Mesenchymal stem cell (in vitro differentiated cells and primary cell): ENCODE data around the gene PRMT7.

Experiments
- DNase-seq: peaks from one replicate; pipeline ENCODE4 v3.0.0-alpha.2; 2013
- H2AFZ ChIP-seq: one replicate; pipeline ENCODE4 v1.6.1; 2013; ENCODE audit warnings: low read depth, mild to moderate bottlenecking, control low read depth, inconsistent platforms, low read length, moderate library complexity
- H2AK5ac ChIP-seq: 2 replicates; pipeline ENCODE4 v1.6.1; 2013; ENCODE audit warnings: low read length, moderate library complexity, mild to moderate bottlenecking, inconsistent platforms; ENCODE audit not compliant: severe bottlenecking
- H2BK120ac ChIP-seq: one replicate; pipeline ENCODE4 v1.6.1; 2013; ENCODE audit warnings: low read depth, mild to moderate bottlenecking, inconsistent platforms, low read length, moderate library complexity
- H2BK12ac ChIP-seq, 2 experiments: one replicate each; pipeline ENCODE4 v1.6.1; 2013; ENCODE audit warnings: inconsistent platforms in 2 of 2, low read length in 2 of 2, mild to moderate bottlenecking in 2 of 2, moderate library complexity in 2 of 2, control low read depth in 1 of 2
- H2BK15ac ChIP-seq: one replicate; pipeline ENCODE4 v1.6.1; 2013; ENCODE audit warnings: mild to moderate bottlenecking, low read depth, inconsistent platforms; ENCODE audit not compliant: poor library complexity, severe bottlenecking
- H2BK5ac ChIP-seq: 2 replicates; pipeline ENCODE4 v1.6.1; 2013; ENCODE audit warnings: low read depth, mild to moderate bottlenecking, low read length, control low read depth, inconsistent platforms; ENCODE audit not compliant: poor library complexity, severe bottlenecking
- H3K14ac ChIP-seq, 2 experiments: one replicate each; pipeline ENCODE4 v1.6.1; 2013; ENCODE audit warnings: inconsistent platforms in 2 of 2, low read length in 2 of 2, control low read depth in 1 of 2, mild to moderate bottlenecking in 1 of 2, moderate library complexity in 1 of 2
- H3K18ac ChIP-seq, 2 experiments: one replicate each; pipeline ENCODE4 v1.6.1; 2013; ENCODE audit warnings: inconsistent platforms in 2 of 2, low read length in 2 of 2, control low read depth in 1 of 2, low read depth in 1 of 2, mild to moderate bottlenecking in 1 of 2
- H3K23ac ChIP-seq, 2 experiments: one replicate each; pipeline ENCODE4 v1.6.1; 2013; ENCODE audit warnings: inconsistent platforms in 2 of 2, low read length in 2 of 2, mild to moderate bottlenecking in 2 of 2, moderate library complexity in 2 of 2, control low read depth in 1 of 2
- H3K27ac ChIP-seq: 2 replicates; pipeline ENCODE4 v1.5.1; 2013; ENCODE audit warnings: mild to moderate bottlenecking, moderate library complexity, low read length, control low read depth, inconsistent platforms; ENCODE audit not compliant: poor library complexity, severe bottlenecking
- H3K27me3 ChIP-seq, 2 experiments: 2 replicates each; pipeline versions ENCODE4 v1.6.1 to v1.7.0; 2013; ENCODE audit warnings: low read length in 2 of 2, mild to moderate bottlenecking in 2 of 2, moderate library complexity in 2 of 2, control low read depth in 1 of 2, inconsistent platforms in 1 of 2; ENCODE audit not compliant: control insufficient read depth in 1 of 2, insufficient read depth in 1 of 2
- H3K36me3 ChIP-seq, 2 experiments: 2 replicates each; pipeline versions ENCODE4 v1.6.1 to v1.7.0; 2013; ENCODE audit warnings: low read length in 2 of 2, control low read depth in 1 of 2, inconsistent platforms in 1 of 2, low read depth in 1 of 2, mild to moderate bottlenecking in 1 of 2; ENCODE audit not compliant: insufficient read depth in 2 of 2, control insufficient read depth in 1 of 2
- H3K4ac ChIP-seq, 2 experiments: one replicate each; pipeline ENCODE4 v1.6.1; 2013; ENCODE audit warnings: inconsistent platforms in 2 of 2, low read length in 2 of 2, mild to moderate bottlenecking in 2 of 2, moderate library complexity in 2 of 2, control low read depth in 1 of 2, low read depth in 1 of 2
- H3K4me1 ChIP-seq: 2 replicates; pipeline ENCODE4 v1.6.1; 2013; ENCODE audit warnings: low read depth, low read length, control low read depth; ENCODE audit not compliant: control insufficient read depth, insufficient read depth
- H3K4me2 ChIP-seq: 2 replicates; pipeline ENCODE4 v1.6.1; 2013; ENCODE audit warnings: low read length, mild to moderate bottlenecking, inconsistent platforms; ENCODE audit not compliant: poor library complexity, severe bottlenecking
- H3K4me3 ChIP-seq, 2 experiments: 2 replicates each; pipeline versions ENCODE4 v1.5.1 to v1.7.0; 2013; ENCODE audit warnings: low read length in 2 of 2, mild to moderate bottlenecking in 2 of 2, control low read depth in 1 of 2, low read depth in 1 of 2; ENCODE audit not compliant: insufficient read depth in 1 of 2
- H3K79me1 ChIP-seq: replicated peaks from 2 replicates; pipeline ENCODE4 v1.6.1; 2013; ENCODE audit warnings: mild to moderate bottlenecking, control low read depth, low read length, inconsistent platforms; ENCODE audit not compliant: poor library complexity, severe bottlenecking
- H3K9ac ChIP-seq: 2 replicates; pipeline ENCODE4 v1.7.0; 2013; ENCODE audit warnings: mild to moderate bottlenecking, low read length, moderate library complexity
- H3K9me3 ChIP-seq: 2 replicates; pipeline ENCODE4 v1.7.0; 2013; ENCODE audit warnings: mild to moderate bottlenecking, low read length; ENCODE audit not compliant: control insufficient read depth
- H4K8ac ChIP-seq: one replicate; pipeline ENCODE4 v1.6.1; 2013; ENCODE audit warnings: inconsistent platforms, mild to moderate bottlenecking, low read length, moderate library complexity
- H4K91ac ChIP-seq: one replicate; pipeline ENCODE4 v1.6.1; 2013; ENCODE audit warnings: mild to moderate bottlenecking, low read length, inconsistent platforms
- WGBS: methylation state at CpG from one replicate; pipeline ENCODE4 v1.1.7; 2013; ENCODE audit warnings: mixed read lengths; 5-methylcytosine and 5-hydroxymethylcytosine counted together

Gene PRMT7

GRCh38 chr16:68371276-68371651 is 60.4 kb downstream of the PRMT7 start:
- H3K4me1 ChIP-seq, result peaks cover 7% of the 10 kb centered on the region
- WGBS, result 96% methylated on average over 27 of the region's 27 CpGs
- no peak overlapping the region for H2BK15ac ChIP-seq
- H3K36me3 ChIP-seq, result no peaks in the 10 kb centered on the region
- no peak overlapping the region for H3K14ac ChIP-seq
- H2BK12ac ChIP-seq, result no peak overlapping the region
- no peak overlapping the region for H3K4me3 ChIP-seq
- no peak overlapping the region for H3K4ac ChIP-seq
- no peak for DNase-seq
- peaks cover 31 to 67% of the 10 kb centered on the region in 2 experiments for H3K27me3 ChIP-seq
- no peak overlapping the region for H3K9ac ChIP-seq
- H4K8ac ChIP-seq, result no peak overlapping the region
- H3K9me3 ChIP-seq, result no peaks in the 10 kb centered on the region
- H3K23ac ChIP-seq, result no peak overlapping the region
- no peak overlapping the region for H2AFZ ChIP-seq
- H3K27ac ChIP-seq, result no peak overlapping the region
- H4K91ac ChIP-seq, result no peak overlapping the region
- H2BK5ac ChIP-seq, result no peak overlapping the region
- H3K4me2 ChIP-seq, result no peak overlapping the region
- no peak overlapping the region for H3K18ac ChIP-seq
- H2AK5ac ChIP-seq, result no peak overlapping the region
- no peak overlapping the region for H2BK120ac ChIP-seq
- H3K79me1 ChIP-seq, result no peaks in the 10 kb centered on the region

DNA sequence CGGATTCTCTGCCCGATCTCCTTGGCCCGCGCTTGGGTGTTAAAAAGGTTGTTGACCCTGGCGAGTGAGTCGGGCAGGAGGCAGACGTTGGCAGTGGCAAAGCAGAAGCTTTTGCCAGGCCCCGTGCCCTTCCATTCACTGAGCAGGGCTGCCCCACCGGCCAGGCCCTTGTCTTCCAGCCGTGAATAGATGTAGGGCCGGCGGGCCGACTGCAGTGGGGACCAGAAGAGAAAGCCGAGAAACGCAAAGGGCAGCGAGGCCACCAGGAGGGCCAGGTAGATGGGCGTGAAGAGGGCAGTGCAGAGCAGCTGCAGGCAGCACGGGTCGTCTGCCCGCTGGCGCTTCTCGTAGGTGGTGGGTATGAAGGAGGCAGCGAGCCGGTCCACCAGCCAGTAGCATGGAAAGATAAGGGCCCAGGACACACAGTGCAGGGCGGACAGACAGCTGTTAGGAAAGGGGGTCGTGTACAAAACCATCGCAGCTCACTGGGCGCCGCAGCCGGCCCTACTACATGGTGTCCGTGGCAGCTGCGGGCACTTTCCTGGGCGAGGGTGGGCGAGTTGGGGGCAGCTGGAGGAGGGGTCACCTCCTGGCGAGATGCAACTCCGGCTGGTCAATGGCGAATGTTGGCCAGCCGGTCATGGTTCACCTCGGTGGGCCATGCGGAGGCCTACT is 61.0 kb downstream of the PRMT7 start:
- no peak overlapping the region for H3K4me3 ChIP-seq
- no peak overlapping the region for H3K18ac ChIP-seq
- no peak overlapping the region for H3K23ac ChIP-seq
- peaks cover 31 to 64% of the 10 kb centered on the region in 2 experiments for H3K27me3 ChIP-seq
- H2BK15ac ChIP-seq, result no peak overlapping the region
- no peak overlapping the region for H3K4ac ChIP-seq
- 93% methylated on average over 40 of the region's 40 CpGs for WGBS
- H2AK5ac ChIP-seq, result no peak overlapping the region
- H2AFZ ChIP-seq, result no peak overlapping the region
- H3K9ac ChIP-seq, result no peak overlapping the region
- H3K27ac ChIP-seq, result no peak overlapping the region
- DNase-seq, result no peak
- no peaks in the 10 kb centered on the region for H3K36me3 ChIP-seq
- no peak overlapping the region for H2BK12ac ChIP-seq
- peaks cover 7% of the 10 kb centered on the region for H3K4me1 ChIP-seq
- H3K14ac ChIP-seq, result no peak overlapping the region
- no peak overlapping the region for H4K91ac ChIP-seq
- H2BK120ac ChIP-seq, result no peak overlapping the region
- H3K4me2 ChIP-seq, result no peak overlapping the region
- no peaks in the 10 kb centered on the region for H3K79me1 ChIP-seq
- H4K8ac ChIP-seq, result no peak overlapping the region
- no peaks in the 10 kb centered on the region for H3K9me3 ChIP-seq
- no peak overlapping the region for H2BK5ac ChIP-seq

DNA sequence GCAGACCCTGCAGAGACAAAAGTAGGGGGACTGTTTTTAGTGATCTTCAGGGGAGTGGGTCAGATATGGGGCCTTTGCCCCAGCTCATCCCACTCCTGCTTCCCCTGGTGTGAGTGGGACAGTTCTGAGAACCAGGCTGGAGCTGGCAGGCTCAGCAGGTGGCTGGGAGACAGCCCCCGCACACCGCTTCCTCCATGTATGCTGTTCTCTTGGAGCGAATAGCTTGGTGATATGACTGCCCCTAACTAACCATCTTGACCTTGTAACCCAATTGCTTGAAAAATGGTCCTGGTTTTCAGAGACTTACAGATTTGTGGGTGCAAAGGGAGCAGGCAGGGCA is 61.5 kb downstream of the PRMT7 start:
- no peak overlapping the region for H2AFZ ChIP-seq
- no peak overlapping the region for H2AK5ac ChIP-seq
- 100% methylated on average over 1 of the region's 3 CpGs for WGBS

DNA sequence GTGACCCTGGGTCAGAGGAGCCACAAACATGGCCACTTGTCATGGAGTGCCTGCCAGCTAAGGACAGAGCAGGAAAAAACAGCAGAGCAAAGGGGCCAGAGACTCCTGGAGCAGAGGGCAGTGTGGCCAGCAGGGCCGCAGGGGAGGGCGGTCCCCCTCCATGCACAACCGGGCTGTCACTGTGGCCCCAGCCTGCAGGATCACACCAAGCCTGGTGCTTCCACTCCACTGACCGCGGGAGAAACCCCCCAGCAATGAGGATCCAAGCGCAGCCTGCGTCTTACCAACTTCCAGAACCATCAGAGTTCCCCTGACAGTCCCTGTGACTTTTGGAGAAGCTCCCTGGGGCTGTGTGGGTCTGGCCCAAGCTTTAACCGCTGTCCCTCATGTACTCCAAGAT is 62.0 kb downstream of the PRMT7 start:
- no peak overlapping the region for H3K27ac ChIP-seq
- H4K91ac ChIP-seq, result no peak overlapping the region
- WGBS, result 86% methylated on average over 8 of the region's 8 CpGs
- no peaks in the 10 kb centered on the region for H3K9me3 ChIP-seq
- H2BK5ac ChIP-seq, result no peak overlapping the region
- H3K18ac ChIP-seq, result no peak overlapping the region
- H2AFZ ChIP-seq, result no peak overlapping the region
- H3K14ac ChIP-seq, result no peak overlapping the region
- peaks cover 32 to 58% of the 10 kb centered on the region in 2 experiments for H3K27me3 ChIP-seq
- H3K4me2 ChIP-seq, result no peak overlapping the region
- no peak overlapping the region for H2BK12ac ChIP-seq
- no peaks in the 10 kb centered on the region for H3K79me1 ChIP-seq
- no peak overlapping the region for H3K23ac ChIP-seq
- peaks cover 7% of the 10 kb centered on the region for H3K4me1 ChIP-seq
- no peak overlapping the region for H3K9ac ChIP-seq
- H2AK5ac ChIP-seq, result no peak overlapping the region
- no peaks in the 10 kb centered on the region for H3K36me3 ChIP-seq
- no peak for DNase-seq
- H3K4me3 ChIP-seq, result no peak overlapping the region
- H2BK15ac ChIP-seq, result no peak overlapping the region
- H3K4ac ChIP-seq, result no peak overlapping the region
- H4K8ac ChIP-seq, result no peak overlapping the region
- H2BK120ac ChIP-seq, result no peak overlapping the region

More for the DNA sequence above, 61.5 kb downstream of the PRMT7 start:
- H3K27me3 ChIP-seq, result peaks cover 31 to 63% of the 10 kb centered on the region in 2 experiments
- H4K8ac ChIP-seq, result no peak overlapping the region
- no peaks in the 10 kb centered on the region for H3K79me1 ChIP-seq
- H2BK120ac ChIP-seq, result no peak overlapping the region
- H3K9ac ChIP-seq, result no peak overlapping the region
- no peak overlapping the region for H4K91ac ChIP-seq
- H3K23ac ChIP-seq, result no peak overlapping the region
- no peak overlapping the region for H3K4ac ChIP-seq
- no peak overlapping the region for H3K18ac ChIP-seq
- no peak overlapping the region for H2BK5ac ChIP-seq
- no peak overlapping the region for H3K4me2 ChIP-seq
- no peak overlapping the region for H3K4me3 ChIP-seq
- H2BK15ac ChIP-seq, result no peak overlapping the region
- H3K9me3 ChIP-seq, result no peaks in the 10 kb centered on the region
- no peaks in the 10 kb centered on the region for H3K36me3 ChIP-seq
- no peak overlapping the region for H3K27ac ChIP-seq
- H2BK12ac ChIP-seq, result no peak overlapping the region
- no peak for DNase-seq
- H3K14ac ChIP-seq, result no peak overlapping the region
- peaks cover 7% of the 10 kb centered on the region for H3K4me1 ChIP-seq
